SKM-1 (cell line): ENCODE data around the gene SMIM23.

ENCODE experiments used
- DNase-seq: peaks from one replicate; lab custom pipeline; 2025; ENCODE audit not compliant: unreplicated experiment; lab: John Stamatoyannopoulos, UW

Gene SMIM23

DNA sequence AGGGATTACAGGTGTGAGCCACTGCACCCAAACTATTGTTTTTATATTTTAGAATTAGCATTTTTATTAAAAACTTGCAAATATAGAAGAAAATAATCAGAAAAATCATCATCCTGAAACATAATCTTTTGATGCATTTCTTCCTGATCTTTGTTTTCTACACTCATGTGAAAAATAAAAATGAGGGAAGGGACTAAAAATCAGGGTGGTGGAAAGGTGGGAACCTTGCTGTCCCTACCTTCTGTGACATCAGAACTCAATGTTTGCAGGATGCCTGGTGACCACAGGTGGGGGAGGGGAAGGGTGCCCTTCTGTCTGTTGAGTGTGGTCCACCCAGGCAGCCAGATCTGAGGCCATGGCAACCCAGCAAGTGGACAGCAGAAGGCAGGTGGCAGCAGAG is at the start of gene SMIM23:
TSS of gene SMIM23 (plus strand) at position 301 of the 400 bp plus-strand sequence. CDS start at position 356, 55 bp downstream.
- DNase-seq = no peak

DNA sequence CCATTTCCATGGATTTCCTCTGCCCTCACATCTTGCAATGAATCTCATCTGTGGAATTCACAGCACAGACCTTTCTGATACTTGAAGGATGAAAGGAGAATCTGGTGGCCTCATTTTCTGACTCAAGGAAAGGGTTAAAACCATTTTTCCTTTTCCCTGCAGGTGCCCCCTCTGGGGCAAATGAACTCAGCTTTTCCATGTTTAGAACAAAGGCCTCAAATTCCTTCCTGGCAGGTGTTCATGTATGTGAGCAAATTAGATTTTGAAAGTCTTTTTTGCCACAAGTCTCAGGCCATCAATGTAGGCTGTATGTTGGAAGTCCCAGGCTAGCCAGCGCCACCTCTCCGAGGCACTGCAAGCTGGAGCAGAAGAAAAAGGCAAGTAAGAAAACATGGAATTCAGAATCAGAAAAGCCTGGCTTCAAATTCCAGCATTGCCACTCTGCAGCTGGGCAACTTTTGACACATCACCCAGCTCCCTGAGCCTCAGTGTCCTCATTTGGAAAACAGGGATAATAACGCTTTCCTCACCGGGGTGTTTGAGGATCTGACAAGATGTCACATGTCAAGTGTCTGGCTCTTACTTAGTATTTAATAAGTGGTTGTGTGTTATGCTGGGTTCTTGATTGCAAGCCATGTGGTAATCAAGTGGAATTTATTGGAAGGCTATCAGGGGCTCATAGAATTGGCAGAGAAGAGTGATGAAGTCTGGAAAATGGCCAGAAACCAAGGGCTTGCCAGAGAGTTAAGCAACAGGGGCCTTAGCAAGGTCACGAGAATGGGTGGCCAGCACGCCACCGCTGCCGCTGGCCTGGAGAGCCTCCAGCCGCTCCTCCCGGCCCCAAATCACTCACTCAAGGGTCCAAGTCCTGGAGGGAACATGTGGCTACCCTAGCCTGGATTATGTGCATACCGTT is 48.4 kb upstream of the SMIM23 start:
- no peak for DNase-seq

GRCh38 chr5:171738501-171738900 is 47.1 kb upstream of the SMIM23 start:
- no peak for DNase-seq

DNA sequence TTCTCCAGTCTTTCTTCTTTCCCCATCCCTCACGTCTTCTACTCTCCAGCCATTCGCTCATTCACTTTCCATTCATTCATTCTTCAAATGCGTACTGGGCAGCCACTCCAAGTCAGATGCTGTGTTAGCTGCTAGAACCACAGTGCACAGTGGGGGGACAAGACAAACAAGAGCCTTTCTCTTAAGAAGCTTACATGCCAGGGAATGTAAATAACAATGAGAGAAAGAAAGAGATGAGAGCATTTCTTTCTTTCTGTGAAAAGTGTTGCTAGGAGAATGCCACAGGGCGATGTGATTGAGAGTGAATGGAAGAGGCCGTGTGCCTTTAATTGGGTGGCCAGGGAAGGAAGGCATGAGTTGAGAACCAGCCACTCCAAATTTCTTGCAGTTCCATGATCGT is 46.3 kb upstream of the SMIM23 start:
- DNase-seq = no peak

DNA sequence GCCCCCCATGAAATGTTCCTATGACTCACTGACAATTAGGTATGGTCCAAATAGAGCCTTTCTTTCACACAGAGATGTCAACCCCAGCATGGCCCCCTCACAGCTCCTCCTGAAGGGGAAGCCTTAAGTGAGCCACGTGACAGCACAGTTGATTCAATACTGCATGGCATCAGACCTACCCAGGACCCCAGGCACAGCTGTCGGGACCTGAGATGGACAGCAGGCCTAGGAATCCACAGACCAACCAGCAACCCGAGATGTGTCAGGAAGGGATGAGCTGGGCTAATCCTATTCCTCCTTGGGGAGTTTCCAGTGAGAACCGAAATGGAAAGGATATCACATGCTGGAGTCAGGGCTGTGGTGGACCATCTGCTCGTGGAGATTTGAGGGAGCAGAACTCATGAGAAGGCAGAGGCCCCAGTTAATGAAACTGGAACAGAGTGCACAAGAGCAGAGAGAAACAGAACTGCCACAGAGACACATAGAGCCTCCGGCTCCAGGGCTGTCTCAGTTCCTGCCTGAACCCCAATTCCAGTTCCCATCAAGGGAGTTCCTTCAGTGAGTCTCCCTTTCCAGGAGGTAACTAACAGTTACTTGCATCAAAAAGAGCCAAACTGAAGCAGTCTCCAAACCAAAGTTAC is 42.1 kb upstream of the SMIM23 start:
- no peak for DNase-seq

DNA sequence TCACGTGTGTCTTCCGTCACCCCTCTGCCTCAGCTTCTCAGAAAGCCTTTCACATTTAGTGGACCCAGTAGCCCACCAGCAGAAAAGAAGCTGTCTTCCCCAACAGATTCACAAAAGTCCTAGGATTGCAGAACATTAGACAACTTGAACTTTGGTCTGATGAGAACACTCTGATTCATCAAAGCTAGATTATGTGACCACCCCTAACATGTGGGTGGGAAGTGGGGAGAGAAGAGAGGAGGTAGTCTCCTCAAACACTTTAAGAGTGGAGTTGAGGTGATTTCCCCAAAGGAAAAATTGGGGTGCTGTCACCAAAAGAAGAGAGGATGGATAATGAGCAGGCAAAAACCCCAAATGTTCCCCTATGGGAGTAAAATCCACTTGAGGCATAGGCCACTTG is 41.4 kb upstream of the SMIM23 start:
- DNase-seq = no peak

DNA sequence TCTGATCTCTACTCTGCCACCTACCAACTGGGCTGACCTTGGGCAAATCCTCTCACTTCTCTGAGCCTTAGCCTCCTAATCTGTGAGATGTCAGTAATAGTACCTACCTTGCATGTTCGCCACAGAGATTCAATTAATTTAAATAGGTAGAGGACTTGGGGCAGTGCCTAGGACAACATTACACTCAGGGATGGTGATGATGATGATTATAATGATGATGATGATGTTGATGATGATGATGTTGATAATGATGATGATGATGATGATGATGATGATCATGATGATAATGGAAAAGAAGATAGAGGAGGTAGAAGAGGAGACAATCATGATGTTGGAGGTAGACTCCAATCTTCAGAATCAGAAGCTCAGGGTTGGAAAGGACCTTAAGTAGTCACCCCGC is 40.7 kb upstream of the SMIM23 start:
- no peak for DNase-seq

DNA sequence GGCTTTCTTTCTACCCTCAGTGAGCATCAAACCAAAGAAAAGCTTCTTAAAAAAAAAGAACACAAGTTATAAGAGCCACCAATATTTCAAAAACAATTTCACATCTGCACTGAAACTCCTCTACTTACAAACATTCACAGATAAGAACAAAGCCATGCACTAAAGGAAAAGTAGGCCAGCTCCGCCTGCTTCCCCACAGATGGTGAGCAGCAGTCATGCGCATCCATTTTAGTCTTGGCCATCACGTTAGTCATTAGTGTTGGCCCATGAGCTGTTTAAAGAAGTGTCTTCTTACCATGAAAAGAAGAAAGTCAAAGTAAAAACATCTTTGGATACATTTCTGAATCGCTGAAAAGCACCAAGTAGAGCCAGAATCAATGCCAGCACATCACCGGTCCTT is 40.0 kb upstream of the SMIM23 start:
- DNase-seq = no peak

DNA sequence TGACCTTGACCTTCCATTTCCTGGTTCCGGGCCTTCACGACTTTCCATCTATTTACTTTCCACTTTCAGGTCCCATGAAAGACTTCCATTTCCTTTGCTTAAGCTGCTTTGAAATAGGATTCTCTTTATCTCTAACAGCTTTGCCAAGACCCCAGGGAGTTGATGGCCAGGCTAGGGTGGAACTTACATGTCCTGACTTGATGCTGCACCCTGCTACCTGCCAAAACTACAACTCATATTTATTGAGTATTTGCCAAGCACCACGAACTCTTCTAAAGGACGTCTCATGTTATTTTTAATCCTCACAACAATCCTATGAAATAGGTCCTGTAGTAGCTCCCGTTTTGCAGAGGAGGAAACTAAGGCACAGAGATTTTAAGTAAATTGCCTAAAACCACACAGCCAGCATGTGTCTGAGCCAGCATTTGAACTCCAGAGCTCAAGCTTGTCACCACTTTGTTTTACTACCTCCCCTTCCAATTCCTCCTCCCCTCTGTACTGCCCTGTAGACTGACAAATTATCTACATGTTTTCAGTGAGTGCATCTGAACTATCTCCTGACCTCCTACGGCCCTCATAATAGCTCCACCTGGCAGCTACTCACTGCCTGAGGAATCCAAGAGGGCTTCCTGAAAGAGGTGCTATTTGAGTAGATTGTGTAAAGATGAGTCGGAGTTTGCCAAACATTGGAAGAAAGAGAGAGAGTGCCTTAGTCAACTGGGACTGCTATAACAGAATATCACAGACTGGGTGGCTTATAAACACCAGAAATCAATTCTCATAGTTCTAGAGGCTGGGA is 38.4 kb upstream of the SMIM23 start:
- no peak for DNase-seq

- DNase-seq = no peak
These were observed 36.9 kb upstream of the SMIM23 start for GRCh38 chr5:171748720-171749119.

- DNase-seq = no peak
These were observed 36.3 kb upstream of the SMIM23 start for GRCh38 chr5:171749365-171749764.

DNA sequence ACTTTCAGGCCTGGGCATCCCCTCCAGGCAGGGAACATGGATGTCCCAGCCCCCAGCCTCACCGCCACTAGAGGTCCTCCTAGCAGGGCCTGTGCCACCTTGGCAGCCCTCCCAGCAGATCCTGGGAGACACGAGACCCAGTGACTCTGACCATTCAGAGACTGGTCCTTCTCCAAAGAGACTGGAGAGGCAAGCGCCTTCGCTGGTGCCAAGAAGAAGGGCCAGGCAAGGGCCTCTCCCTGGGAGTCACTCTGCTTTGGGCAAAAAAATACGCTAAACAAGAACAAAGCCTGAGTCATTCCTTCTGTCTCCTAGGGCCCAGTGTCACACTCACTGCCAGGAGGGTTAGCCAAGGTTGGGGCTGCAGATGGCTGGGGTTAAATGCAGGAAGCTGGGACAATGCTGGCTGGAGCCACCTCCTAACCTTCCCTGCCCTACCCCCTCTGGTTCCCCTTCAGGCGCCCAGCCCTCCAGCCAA is 35.3 kb upstream of the SMIM23 start:
- peak; percentile 9 for DNase-seq

GRCh38 chr5:171755354-171755821 is 30.2 kb upstream of the SMIM23 start:
- DNase-seq = no peak

- DNase-seq = no peak
These were observed 27.6 kb upstream of the SMIM23 start for GRCh38 chr5:171757853-171758535.

DNA sequence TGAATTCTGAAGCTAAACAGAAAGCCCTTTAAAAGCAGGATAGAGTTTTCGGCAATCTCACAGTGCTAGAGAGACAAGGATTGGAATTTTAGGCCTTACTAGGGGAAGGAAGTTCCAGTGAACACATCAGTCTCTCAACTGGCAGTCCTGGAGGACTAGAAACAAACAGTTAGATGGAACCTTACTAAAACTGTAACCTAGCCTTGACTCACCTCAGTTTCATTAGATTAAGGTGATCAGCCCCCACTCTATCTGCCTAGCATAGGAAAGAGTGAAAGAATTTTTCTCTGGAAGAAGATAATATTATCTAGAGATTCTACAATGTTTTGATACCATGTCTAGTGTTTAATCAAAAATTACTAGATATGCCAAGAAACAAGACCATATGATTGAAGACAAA is 25.8 kb upstream of the SMIM23 start:
- DNase-seq = no peak

DNA sequence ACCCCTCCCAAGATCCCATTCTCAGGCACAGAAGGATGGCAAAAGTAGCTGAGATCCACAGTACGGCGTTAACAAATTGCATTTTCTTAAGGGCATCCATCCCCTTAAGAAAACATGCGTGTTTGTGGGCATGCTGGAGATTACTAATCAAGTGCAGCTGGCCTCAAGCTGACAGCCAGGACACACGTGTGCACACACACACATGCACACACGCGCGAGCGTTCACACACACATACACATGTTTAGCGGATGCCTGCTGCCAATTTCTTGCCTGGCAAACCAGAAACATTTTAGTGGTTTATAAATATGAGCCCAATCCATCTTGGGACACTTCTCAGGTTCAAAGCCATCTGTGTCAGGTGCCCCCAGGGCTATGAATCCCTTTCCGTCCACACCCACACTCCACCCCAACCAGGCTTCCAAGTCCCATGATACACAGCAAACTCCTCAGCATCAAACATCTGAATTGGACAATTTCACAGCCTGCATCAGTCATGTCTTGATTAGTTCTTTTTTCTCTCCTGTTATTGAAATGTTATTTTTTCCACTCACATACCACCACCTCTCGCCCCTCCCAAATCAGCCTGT is 23.5 kb upstream of the SMIM23 start:
- DNase-seq = no peak

DNA sequence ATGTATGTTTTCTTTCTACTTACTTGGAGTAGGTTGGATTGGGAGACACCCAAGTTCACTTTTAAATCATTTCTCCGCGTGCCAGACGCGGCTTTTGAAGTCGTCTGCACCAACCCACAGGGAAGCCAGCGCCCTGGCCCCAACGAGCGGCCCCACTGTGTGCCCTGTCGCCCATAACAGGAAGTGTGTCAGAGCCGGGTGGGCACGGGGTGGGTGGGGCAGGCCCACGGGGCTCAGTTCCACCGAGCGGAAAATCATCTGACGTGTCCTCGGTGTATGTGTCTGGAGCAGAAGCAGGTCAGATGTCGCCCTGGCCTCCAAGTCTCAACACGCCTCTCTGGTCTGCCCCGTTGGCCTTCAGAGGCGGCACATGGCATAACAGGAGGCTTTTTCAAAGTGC is 22.7 kb upstream of the SMIM23 start:
- DNase-seq = no peak

DNA sequence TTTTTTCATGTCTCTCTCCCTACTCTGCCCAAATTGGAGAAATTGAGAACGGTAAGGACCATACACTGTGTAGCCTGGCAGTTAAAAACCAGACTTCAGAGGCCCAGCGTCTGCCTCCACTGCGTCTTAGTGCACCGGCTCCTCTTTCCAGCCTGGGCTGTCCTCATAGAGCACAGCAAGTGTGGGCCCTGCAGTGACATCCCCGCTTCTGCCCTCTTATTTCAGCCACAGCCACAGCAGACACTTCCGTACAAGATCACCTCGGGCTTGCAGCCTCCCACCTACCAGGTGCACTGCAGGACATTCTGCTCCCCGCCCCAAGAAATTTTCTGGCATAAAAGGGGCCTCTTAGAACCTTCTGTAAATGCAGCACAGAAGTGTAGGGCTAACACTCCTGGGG is 21.4 kb upstream of the SMIM23 start:
- no peak for DNase-seq

DNA sequence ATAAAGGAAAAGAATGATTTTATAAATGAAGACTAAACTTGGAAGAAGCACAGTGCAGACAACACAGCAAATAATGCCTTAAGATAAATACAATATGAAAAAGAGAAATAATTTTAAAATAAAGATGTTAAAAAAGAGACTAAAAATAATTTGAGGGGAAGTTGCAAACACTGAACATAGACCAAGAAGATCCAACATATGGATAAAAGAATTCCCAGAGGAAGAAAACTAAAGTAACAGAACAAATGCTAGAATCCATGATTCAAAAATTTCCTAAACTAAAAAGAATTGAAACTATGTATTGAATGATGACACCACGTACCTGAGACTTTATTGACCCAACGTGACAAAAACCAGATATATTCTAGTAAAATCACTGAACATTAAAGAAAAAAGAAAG is 18.7 kb upstream of the SMIM23 start:
- DNase-seq = no peak

- peak; percentile 20 for DNase-seq
These were observed 15.5 kb upstream of the SMIM23 start for GRCh38 chr5:171770153-171770552.
